ENCODE data around the gene NSMF.

Gene NSMF

DNA sequence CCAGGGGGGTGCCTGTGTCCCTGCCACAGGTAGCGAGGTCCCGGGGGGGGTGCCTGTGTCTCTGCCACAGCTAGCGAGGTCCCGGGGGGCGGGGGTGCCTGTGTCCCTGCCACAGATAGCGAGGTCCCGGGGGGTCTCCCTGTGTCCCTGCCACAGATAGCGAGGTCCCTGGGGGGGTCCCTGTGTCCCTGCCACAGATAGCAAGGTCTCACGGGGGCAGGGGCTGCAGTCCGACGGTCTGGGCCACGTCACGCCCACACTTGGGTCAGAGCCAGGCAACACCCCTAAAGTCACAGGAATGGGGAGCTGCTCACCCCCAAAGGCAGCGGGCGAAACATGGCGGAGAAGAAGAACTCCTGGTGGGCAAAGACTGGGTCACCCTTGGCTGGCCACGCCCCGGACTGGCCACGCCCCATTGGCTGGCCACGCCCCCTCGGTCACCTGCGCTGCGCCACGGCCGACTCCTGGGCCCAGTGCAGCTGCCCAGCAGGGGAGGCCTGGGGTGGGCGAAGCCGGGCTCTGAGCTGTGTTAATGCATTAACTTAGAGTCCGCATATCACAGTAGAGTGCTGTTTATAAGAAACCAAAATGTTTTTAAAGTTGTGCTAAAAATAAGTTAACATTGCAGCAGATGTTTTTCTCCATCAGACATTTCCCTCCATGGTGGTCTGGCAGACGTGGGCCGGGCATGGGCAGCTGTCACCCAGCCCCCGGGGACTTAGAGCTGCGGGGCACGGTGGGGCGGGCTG, 29.0 kb downstream of the NSMF start:
- no peak for DNase-seq (ENCODE audit: low read depth)

DNA sequence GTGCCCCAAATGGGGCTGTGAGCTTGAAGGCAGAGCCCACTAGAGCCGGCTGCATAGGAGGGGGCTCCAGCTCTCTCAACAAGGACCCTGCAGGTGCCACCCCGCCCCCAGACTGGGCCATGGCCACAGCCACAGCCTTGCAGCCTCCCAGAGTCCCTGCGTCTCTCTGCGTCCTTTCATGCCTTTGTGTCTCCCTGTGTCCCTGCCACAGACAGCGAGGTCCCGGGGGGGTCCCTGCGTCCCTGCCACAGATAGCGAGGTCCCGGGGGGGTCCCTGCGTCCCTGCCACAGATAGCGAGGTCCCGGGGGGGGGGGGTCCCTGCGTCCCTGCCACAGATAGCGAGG, 29.6 kb downstream of the NSMF start:
- DNase-seq (ENCODE audit: low read depth), result no peak

DNA sequence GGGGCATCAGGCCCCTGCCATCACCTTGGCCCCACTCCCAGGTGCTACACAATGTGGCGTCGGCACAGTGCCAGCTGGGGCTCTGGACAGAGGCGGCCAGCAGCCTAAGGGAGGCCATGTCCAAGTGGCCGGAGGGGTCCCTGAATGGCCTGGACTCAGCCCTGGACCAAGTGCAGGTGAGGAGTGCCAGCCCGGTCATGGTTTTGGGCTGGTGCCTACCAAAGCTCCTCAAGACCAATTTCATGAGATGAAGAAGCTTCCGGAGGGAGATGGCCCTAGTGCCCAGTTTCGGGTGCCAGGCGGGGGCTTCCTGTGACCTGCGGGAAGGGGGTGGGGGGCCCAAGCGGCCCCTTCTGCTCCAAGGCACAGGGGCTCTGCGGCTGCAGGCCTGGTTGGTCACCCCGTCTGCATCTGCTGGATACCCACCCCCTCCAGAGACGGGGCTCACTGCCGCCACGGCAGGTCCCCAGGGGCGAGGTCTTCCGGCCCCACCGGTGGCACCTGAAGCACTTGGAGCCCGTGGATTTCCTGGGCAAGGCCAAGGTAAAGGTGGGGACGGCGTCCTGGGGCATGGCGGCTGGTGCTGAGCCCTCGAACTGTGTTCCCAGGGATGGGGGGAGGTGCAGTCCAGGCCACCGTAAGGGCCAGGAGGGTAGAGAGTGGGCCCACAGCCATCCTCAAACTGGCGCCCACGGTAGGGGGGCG, 30.1 kb downstream of the NSMF start:
- DNase-seq (ENCODE audit: low read depth), result no peak

DNA sequence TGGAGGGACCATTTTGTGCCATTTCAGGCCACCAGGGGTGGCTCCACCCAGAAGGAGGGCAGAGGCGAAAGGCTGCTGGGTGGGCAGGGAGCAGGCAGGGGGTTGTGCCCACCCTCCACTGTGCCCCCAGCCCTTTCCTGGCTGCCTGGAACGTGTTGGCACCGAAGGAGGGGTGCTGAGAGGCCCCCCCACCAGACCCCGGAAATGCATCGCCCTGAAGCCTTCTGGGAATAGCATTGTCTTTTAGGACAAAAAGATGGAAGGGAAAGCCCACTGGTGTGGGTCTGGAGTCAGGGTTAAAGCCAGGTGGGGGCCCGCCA, 30.9 kb downstream of the NSMF start:
- DNase-seq (ENCODE audit: low read depth), result no peak

DNA sequence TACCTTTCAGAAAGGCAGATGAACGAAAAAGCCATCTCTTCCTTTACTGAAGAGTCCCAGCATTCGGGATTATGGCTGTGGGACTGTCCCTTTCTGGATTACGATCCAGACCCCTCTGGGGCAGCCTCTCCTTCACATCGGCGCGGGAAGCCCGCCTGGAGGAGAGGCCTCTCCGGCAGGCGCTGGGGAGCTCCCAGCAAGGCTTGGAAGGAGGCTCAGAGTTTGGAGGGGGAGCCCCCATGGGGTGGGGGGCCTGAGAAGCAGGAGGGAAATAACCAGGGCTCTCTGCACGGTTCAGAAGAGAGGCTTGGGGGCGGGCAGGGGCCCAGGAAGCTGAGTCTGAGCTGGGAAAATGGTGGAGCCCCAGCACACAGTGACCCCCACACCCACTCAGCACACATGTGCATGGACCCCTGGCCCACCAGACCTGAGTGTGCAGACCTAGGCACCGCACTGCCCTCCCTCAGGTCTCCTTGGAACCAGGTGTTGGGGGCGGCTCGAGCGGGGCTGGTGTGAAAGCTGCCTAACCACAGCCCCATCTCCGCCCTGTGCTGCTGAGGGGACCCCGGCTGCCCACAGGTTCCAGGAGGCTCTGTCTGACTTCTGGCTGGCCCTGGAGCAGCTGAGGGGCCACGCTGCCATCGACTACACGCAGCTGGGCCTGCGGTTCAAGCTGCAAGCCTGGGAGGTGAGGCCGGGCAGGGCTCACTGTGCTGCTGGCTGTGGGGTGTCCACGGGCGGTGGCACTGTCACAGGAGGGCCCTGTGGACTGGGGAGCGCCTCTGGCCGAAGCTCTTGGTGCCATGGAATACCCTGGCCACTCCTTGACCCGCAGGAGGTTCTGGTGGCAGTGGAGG, 31.5 kb downstream of the NSMF start:
- DNase-seq (ENCODE audit: low read depth), result no peak

DNA sequence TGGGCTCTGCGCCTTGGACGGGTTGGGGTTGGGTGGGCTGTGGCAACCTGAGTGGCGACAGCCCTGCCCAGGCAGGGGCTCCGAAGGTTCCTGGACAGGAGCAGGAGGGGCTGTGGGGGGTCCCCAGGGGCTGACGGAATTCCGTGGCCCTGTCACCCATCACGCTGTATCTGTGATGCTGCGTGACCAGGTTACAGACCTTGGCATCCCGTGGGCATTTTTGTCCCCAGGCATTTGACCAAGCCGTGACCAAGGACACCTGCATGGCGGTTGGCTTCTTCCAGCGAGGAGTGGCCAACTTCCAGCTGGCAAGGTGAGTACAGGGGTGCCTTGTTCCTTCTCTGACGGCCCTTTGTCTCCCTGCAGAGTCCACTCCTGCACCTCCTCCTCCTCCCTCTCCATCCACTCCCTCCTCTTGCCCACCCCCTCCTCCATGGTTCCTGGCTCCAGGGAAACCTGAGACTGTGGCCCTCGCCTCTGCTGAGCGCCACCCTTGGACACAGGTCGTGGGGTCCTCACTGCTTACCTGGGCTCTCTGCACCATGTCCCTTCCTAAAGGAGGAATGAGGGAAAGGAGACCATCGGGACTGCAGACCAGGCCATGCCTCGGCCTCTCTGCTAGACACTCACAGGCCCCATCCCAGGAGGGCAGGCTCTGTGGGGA, 33.0 kb downstream of the NSMF start:
- DNase-seq (ENCODE audit: low read depth), result no peak

DNA sequence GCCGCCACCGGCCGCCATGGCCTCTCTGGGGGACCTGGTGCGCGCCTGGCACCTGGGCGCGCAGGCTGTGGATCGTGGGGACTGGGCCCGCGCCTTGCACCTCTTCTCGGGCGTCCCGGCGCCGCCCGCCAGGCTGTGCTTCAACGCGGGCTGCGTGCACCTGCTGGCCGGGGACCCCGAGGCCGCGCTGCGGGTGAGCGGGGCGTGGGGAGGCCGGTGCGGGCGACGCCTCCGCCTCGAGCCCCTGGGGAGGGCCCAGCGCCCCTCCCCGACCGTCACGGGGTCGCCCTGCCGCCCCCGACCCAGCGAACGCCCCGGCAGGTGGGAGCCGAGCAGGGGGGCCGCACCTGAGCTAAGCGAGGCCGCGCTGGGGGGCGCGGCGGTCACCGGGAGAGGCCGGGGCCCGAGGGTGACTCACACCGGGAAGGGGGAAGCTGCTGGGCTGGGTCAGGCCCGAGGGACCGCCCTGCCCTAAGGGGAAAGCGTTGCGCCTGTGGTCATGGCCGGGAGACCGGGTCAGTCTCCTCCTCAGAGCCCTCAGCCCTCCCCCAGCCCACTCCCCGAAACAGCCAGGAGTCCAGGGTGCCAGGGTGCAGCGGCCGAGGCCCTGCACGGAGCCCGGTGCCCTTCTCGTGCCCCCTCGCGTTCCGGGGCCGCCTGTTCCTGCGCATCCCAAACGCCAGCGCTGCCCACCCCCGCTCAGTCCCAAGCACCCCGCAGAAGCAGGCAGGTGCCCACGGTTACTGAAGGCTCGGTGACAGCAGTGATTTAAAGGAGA, 35.4 kb downstream of the NSMF start:
- no peak for DNase-seq (ENCODE audit: low read depth)

DNA sequence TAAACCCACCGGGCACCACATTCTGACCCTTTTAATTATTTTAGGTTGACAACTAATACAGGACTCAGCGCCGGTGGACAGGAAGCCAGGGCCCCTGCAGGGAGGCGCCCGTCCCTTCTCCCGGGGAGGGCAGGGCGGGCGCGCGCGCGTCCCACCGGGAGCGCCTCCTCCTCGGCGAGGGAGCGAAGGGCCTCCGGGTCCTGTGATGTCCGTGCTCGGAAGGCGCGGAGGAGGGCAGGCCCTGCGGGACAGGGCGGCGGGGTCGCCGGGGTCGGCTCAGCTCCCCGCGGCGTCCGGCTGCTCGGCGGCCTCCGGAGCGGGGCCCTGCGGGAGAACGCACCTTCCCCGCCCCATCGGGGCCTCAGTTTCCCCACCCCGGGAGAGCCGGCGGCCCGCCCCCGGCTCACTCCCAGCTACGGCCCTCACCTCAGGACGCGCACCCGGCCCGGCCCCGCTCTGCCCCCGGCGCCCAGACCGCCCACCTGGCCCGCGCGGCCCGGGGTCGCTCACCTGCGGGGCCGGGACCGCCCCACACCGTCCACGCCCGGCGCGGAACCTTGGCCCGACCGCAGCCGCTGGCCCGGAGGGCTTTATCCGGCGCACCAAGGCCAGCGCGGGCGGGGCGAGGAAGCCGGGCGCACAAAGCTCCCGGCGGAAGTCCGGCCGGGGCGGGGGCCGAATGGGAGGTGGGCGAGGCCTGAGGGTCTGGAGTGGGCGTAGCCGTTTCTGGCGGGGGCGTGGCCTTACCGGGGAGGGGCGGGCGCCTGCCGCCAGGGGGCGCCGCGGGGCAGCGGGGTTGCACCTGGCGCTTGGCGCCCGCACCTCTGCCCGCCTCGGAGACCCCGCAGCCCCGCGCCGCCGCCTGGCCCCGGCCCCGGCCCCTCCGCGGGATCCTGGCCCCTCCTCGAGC, 36.3 kb downstream of the NSMF start, which contains the start of the genes EXD3 and NOXA1:
TSS of gene EXD3 (minus strand) at position 559 of the 910 bp plus-strand sequence. CDS start 27,805 bp downstream, outside the sequence.
TSS of gene NOXA1 (plus strand) at position 790 of the 910 bp plus-strand sequence. CDS start 137 bp downstream, outside the sequence.
- peak; percentile 95 for DNase-seq (ENCODE audit: low read depth)

DNA sequence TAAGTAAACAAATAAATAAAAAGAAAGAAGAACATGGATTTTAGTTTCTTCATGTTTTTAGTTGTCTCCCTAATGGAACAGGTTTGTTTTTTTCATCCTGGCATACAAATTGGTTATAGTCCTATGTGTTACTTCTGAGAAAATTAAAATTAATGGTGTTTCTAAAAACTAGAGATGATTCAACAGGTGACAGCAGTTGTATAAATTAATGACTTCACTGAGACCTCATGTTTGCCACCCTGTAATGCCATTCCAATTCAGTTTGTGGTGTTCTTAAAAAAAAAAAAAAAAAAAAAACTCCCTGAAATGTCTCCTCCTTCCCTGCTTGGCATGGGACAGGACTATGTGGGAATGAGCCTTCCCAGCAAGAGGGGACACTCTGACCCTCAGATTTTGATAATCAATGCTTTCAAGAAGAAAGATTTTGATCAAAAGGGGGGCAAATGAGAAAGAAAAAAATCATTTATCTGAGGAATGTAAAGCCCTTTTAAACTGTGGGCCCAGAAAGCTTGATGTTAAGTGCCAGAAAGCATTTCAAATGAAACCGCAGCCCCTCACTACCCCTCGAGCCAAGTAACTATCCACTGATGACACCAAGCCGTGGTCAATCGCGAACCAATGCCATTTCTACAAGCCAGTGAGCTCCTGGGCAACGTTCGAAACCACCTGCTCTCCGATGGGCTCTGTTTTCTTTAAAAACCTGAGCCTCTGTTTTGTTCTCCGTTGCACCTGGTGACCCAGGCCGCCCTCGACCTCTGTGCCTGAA, 37.1 kb downstream of the NSMF start:
- no peak for DNase-seq (ENCODE audit: low read depth)

DNA sequence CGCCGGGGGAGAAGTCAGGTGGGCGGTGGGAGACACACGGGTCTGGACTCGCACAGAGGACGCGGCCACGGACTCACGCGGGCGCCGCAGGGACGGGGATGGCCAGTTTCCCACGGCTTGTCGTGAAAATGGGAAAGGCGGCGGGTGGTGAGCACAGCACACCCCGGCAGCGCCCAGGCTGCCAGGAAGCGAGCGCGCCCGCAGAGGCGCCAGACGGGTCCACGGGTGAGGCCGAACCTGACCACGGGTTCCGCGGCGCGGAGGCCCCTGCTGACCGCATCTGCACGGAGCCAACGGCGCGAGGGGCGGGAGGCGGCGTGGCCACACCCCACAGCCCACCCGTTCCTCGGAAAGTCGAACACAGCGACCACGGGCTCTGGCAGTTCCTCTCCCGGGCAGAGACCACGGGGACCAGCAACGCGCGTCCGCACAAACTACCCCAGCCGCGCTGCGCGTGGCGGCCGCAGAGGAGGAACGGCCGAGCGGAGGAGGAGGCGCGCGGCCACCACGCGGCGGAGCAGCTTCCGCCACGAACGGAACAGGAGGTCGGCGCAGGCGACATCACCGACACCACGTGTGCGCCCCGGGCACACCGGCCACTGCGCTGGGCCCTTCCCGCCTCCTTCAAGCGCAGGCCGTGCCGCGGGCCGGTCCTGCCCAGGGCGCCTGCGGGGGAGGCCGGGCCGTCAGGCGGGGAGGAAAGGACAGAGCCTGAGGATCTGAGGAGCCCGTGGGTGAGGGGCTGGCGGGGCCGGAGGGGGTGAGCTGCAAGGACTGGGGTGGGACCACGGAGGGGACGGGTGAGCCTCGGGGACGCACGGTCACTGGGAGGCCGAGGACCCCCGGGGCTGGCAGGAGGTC, 41.7 kb downstream of the NSMF start:
- no peak for DNase-seq (ENCODE audit: low read depth)

DNA sequence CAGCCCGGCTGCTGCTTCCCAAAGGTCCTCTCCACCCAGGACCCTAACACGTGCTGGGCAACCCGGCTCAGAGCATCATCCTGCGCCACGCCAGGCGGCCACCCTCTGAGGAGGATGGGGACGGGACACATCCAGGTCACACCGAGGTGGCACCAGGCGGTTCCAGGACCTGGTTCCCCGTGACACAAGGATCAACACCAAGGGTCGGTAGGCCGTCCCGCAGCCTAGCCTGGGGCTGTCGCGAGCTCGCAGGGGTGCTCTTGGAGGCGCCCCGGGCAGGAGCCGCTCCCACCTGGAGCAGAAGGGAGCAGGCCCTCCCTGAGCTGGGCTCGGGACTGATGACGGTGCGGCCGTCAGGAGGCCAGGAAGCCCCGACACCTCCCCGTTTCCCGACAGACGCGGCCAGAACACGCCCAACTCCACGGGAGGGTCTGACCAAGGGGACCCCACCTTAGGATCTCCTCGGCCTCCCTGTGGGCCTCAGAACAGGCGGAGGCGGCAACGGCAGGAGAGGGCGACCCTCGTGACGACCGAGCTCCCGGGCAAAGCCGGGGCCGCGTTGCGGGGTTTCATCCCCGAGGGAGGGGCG, 42.5 kb downstream of the NSMF start:
- DNase-seq (ENCODE audit: low read depth), result no peak

DNA sequence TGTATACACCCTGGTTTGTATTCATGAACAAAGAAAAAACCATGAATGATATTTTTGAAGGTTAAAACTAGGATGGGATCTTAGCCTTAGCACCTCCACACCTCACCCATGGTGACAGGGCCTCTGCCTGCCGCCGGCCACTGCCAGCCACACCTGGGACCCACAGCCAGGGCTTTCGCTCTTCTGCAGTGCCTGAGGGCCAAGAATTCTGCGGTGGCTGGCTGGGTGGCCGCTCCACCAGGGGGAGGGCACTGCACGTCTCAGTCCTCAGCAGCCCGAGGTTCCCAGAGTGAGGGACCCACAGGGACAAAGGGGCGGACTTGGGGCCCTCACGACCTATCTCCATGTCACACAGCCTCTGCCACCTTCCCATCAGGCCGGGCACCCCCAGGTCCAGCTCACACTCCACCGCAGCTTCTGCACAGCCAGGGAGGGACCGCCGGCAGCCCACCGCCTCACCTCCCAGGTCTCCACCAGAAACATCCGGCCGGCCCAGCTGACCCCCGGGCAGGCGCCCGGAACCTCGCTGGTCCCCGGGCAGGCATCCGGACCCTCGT, 43.0 kb downstream of the NSMF start:
- no peak for DNase-seq (ENCODE audit: low read depth)

DNA sequence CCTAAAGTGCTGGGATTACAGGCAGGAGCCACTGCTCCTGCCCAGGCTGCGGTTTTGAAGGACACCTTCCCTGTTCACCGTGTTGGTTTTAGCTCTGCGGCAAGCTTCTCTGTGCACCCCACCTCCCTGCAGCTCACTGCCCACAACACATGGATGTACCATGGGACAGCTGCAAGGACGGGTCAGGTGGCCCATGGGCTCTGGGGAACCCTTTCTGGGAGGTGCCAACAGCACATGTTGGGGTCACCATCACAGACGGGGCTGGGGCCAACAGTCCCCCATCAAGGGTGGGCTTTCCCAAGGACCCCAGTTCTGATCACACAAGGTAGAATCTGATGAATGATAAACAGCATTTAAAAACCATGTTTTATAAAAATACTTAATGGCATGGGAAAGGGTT, 43.7 kb downstream of the NSMF start:
- no peak for DNase-seq (ENCODE audit: low read depth)

DNA sequence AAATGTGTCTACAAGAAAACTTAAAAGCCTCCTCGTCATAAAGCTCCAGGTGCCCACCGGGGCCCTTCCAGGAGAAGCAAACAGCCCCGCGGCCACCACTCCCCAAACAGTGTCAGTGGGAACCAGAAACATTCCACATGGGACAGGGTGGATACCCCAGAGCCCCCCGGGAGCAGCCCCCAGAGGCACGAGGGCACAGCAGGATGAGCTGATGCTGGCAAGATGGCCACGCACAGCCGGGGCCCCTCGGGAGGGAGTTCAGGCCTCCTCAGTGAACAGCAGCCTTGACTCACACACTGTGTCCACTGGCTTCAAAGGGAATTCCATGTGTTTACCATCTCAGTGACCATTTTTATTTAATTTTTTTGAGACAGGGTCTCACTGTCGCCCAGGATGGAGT, 46.7 kb downstream of the NSMF start:
- no peak for DNase-seq (ENCODE audit: low read depth)

DNA sequence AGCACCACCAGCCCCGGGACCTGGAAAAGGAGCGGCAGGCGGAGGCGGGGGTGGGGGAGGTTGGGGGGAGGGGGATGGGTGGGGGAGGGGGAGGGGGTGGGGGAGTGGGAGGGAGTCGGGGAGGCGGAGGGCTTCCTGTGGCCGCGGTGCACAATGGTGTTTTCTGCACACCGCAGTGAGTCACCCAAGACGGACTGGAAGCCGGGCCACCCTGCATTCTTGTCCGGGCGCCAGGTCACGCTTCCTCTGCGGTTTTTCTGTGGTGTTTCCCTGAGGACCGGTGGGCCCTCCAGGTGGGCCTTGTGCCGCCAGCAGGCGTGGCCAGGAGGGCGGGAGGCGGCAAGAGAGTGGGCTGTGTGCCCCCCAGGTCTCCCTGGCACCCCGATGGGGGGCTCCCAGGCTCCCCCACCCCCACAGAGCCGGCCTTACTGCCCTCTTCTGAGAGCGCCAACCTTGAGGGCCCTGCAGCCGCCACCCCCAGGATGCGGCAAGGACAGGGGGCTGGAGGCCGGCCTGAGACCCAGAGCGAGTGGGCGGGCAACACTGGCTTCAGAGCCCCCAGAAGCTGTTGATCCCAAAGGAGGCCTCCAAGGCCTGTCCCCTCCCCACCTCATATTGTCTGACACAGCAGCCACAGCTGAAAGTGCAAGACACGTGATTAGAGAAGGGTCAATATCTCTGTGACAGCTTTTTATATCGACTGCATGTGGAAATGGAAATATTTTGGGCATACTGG, 47.3 kb downstream of the NSMF start:
- DNase-seq (ENCODE audit: low read depth), result no peak

DNA sequence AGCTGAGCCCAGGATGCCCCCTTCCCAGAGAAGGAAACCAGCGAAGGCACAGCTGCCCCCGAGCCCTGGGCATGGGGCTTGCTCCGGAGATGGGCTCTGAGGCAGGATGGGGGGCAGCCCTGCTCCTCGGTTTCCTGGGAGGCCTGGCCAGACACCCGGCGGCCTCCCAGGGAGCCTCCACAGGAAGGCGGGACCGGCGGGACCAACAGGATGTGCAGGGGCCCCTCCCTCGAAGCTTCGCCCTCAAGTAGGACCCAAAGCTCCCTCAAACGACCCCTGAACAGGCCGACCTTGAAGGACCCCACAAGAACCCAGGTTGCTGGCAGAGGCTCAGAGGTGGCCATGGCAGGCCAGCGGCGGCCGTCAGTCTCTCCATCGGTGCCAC, 47.9 kb downstream of the NSMF start:
- DNase-seq (ENCODE audit: low read depth), result no peak

DNA sequence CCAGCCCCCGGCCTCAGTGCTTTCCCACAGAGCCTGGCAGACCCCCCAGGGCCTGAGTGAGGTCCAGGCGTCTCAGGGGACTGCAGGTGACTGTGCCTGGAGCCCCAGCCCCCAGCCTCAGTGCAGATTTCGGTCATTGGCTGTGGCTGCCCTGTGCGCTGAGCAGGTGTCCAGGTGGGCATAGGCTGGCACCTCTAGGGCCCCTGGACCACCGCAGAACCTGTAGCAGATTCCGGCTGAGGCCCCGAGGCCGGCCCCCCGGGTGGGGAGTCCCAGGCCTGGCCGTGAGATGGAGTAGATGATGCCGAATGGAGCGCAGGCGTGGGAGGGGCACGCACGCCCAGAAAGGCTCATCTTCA, 48.3 kb downstream of the NSMF start:
- no peak for DNase-seq (ENCODE audit: low read depth)

Measured in activated T-cell treated with anti-CD3 and anti-CD28 coated beads for 1 hour (primary cell).